ENCODE results near the gene TMEM214.

GRCh38 chr2:27057184-27057583 lies 24.4 kb downstream of the TMEM214 start:
- TF ChIP-seq POLR2A (IDR thresholded peaks at IDR 0.05) (no peak), CTCF (IDR thresholded peaks at IDR 0.05) (no peak)
